ENCODE results near the gene PLEKHJ1.

PLEKHJ1 gene

GRCh38 chr19:2260341-2260805 is 24.2 kb upstream of the PLEKHJ1 start:
- DNase-seq (ENCODE audit: extremely low spot score) = no peak
- ChIA-PET CTCF (interaction anchor here (0.6 to 1.3 kb wide), 3 partner anchors 12 to 258 kb away, joined by 3 to 5 read pairs (median 4); no protein-coding TSS in a partner anchor), POLR2A (interaction anchor here (0.8 to 1.4 kb wide), 3 partner anchors 10 to 13 kb away, joined by 4 to 6 read pairs (median 5); no protein-coding TSS in a partner anchor)
- no peak for TF ChIP-seq TARDBP (IDR thresholded peaks at IDR 0.05)
- TF ChIP-seq ZNF384 (IDR thresholded peaks at IDR 0.05) = 0 out of 2 replicates have a peak, but pooled peaks have one; percentile 16

- no peak for DNase-seq (ENCODE audit: extremely low spot score)
- CTCF ChIA-PET = interaction anchor here (0.7 to 0.8 kb wide), 2 partner anchors 14 to 50 kb away, joined by 3 to 4 read pairs; no protein-coding TSS in a partner anchor
Observed at GRCh38 chr19:2259336-2259735, 23.2 kb upstream of the PLEKHJ1 start.

GRCh38 chr19:2255982-2256685 is 20.0 kb upstream of the PLEKHJ1 start, which contains the start of gene JSRP1:
JSRP1 (minus strand) TSS chr19:2256417; CDS start chr19:2255314, 1,103 bp downstream.
- POLR2A ChIA-PET = no interaction called here
- DNase-seq (ENCODE audit: extremely low spot score) = no peak
- TF ChIP-seq L3MBTL2 (conservative IDR thresholded peaks at IDR 0.05) = no peak
- TF ChIP-seq NFRKB (IDR thresholded peaks at IDR 0.05) = no peak
- no peak for TF ChIP-seq TARDBP (IDR thresholded peaks at IDR 0.05)
- no peak for TF ChIP-seq ZNF384 (IDR thresholded peaks at IDR 0.05)
- no peak for TF ChIP-seq LEF1 (IDR thresholded peaks at IDR 0.05; ENCODE audit: borderline replicate concordance)
- TF ChIP-seq ARNT (IDR thresholded peaks at IDR 0.05) = no peak
- TF ChIP-seq FOXA1 (IDR thresholded peaks at IDR 0.05) = no peak
- no peak for TF ChIP-seq BHLHE40 (IDR thresholded peaks at IDR 0.05; ENCODE audit: borderline replicate concordance)
- no peak for TF ChIP-seq CTBP1 (IDR thresholded peaks at IDR 0.05; ENCODE audit: borderline replicate concordance)
- TF ChIP-seq FOXM1 (IDR thresholded peaks at IDR 0.05; ENCODE audit: borderline replicate concordance) = no peak
- CTCF ChIA-PET = no interaction called here

More at GRCh38 chr19:2259336-2259735, 23.2 kb upstream of the PLEKHJ1 start:
- POLR2A ChIA-PET = interaction anchor here (0.6 to 1.4 kb wide), 4 partner anchors 9 to 22 kb away, joined by 3 to 6 read pairs (median 4); no protein-coding TSS in a partner anchor
- TF ChIP-seq FOXM1 (IDR thresholded peaks at IDR 0.05; ENCODE audit: borderline replicate concordance) (no peak), SUZ12 (IDR thresholded peaks at IDR 0.05) (no peak), NFRKB (IDR thresholded peaks at IDR 0.05) (no peak), TARDBP (IDR thresholded peaks at IDR 0.05) (no peak), CTBP1 (IDR thresholded peaks at IDR 0.05; ENCODE audit: borderline replicate concordance) (no peak), ZNF384 (IDR thresholded peaks at IDR 0.05) (no peak), FOXA1 (IDR thresholded peaks at IDR 0.05) (no peak), ELF4 (IDR thresholded peaks at IDR 0.05) (no peak), SP1 (IDR thresholded peaks at IDR 0.05) (no peak), FOXK2 (IDR thresholded peaks at IDR 0.05) (no peak), PKNOX1 (IDR thresholded peaks at IDR 0.05) (no peak), LEF1 (IDR thresholded peaks at IDR 0.05; ENCODE audit: borderline replicate concordance) (no peak), HDGF (IDR thresholded peaks at IDR 0.05; ENCODE audit: borderline replicate concordance) (no peak)

GRCh38 chr19:2255112-2255845 is 19.1 kb upstream of the PLEKHJ1 start:
- CTCF ChIA-PET = no interaction called here
- TF ChIP-seq SUZ12 (IDR thresholded peaks at IDR 0.05) (no peak), ZNF384 (IDR thresholded peaks at IDR 0.05) (no peak), LEF1 (IDR thresholded peaks at IDR 0.05; ENCODE audit: borderline replicate concordance) (no peak), BHLHE40 (IDR thresholded peaks at IDR 0.05; ENCODE audit: borderline replicate concordance) (no peak), L3MBTL2 (conservative IDR thresholded peaks at IDR 0.05) (no peak), FOXA1 (IDR thresholded peaks at IDR 0.05) (no peak), FOXM1 (IDR thresholded peaks at IDR 0.05; ENCODE audit: borderline replicate concordance) (no peak), TARDBP (IDR thresholded peaks at IDR 0.05) (no peak), ARNT (IDR thresholded peaks at IDR 0.05) (no peak), FOXK2 (IDR thresholded peaks at IDR 0.05) (no peak), CTBP1 (IDR thresholded peaks at IDR 0.05; ENCODE audit: borderline replicate concordance) (no peak), PKNOX1 (IDR thresholded peaks at IDR 0.05) (no peak), HDGF (IDR thresholded peaks at IDR 0.05; ENCODE audit: borderline replicate concordance) (no peak)
- no peak for DNase-seq (ENCODE audit: extremely low spot score)
- POLR2A ChIA-PET = no interaction called here

- POLR2A ChIA-PET = interaction anchor here (1.4 kb wide), 1 partner anchor 9 kb away, joined by 3 read pairs; no protein-coding TSS in a partner anchor
- TF ChIP-seq ARNT (IDR thresholded peaks at IDR 0.05) (no peak), ELF4 (IDR thresholded peaks at IDR 0.05) (no peak), ZNF384 (IDR thresholded peaks at IDR 0.05) (0 out of 2 replicates have a peak, but pooled peaks have one; percentile 46)
- no peak for DNase-seq (ENCODE audit: extremely low spot score)
- CTCF ChIA-PET = interaction anchor here (1.7 kb wide), 1 partner anchor 8 kb away, joined by 5 read pairs; no protein-coding TSS in a partner anchor
Observed at GRCh38 chr19:2254064-2254872, 18.1 kb upstream of the PLEKHJ1 start.
